K562 (cell line): ENCODE results near the gene CLCNKA. TPM values are rescaled to one million over a fixed set of nuclear protein-coding genes. Genes with fewer than 3 reads are reported as not detected.

Experiments used
- ARHGAP35 ChIP-seq: fragments of 450-650 bp; IDR thresholded peaks from 2 replicates; pipeline ENCODE4 v1.6.1; 2018; ENCODE audit not compliant: partially characterized antibody
- GTF2A2 ChIP-seq: IDR thresholded peaks from 2 replicates; pipeline ENCODE4 v1.6.1; 2016; ENCODE audit warnings: mild to moderate bottlenecking, missing genetic modification characterization, missing compliant biosample characterization
- ZNF143 ChIP-seq: sonication (generic); formaldehyde crosslinking; IDR thresholded peaks from 2 replicates; pipeline ENCODE4 v1.9.0; 2022; ENCODE audit warnings: mild to moderate bottlenecking, missing genetic modification reagents
- polyA plus RNA-seq, 8 experiments: library from polyadenylated mRNA; depleted of rRNA in 4 of 8; stranded (reverse) in 5 of 8; unstranded in 3 of 8; fragments of >200 nt; fragmentation: Nextera tagmentation in 2 of 8; fragmentation: Illumina TruSeq in 1 of 8; extraction: Ambion mirVana in 2 of 8; extraction: Trizol in 1 of 8; gene quantifications; 2 replicates each; pipeline versions ENCODE4 v1.2.1 to v1.2.3, GENCODE V29; 2011 to 2014; ENCODE audit warnings: inconsistent platforms in 1 of 8, missing spikeins in 1 of 8
- total RNA-seq, 7 experiments: library from RNA; depleted of rRNA in 6 of 7; stranded (reverse); fragments of >200 nt in 6 of 7; fragmentation: Illumina TruSeq in 2 of 7; extraction: Trizol in 2 of 7; gene quantifications; 2 replicates each; pipeline versions ENCODE4 v1.2.1 to v1.2.3, GENCODE V29; 2011 to 2021; ENCODE audit warnings: low replicate concordance in 1 of 7
- TF ChIP-seq, protein P1 (sequence below): sonication (generic); formaldehyde crosslinking; IDR thresholded peaks from 2 replicates; pipeline ENCODE4 v1.8.0; 2023; ENCODE audit warnings: mild to moderate bottlenecking, missing genetic modification reagents
- TF ChIP-seq, protein P2 (sequence below), 3 experiments: IDR thresholded peaks in 2 of 3; conservative IDR thresholded peaks in 1 of 3; 2 replicates each; pipeline ENCODE4 v1.5.1; 2011 to 2012; ENCODE audit warnings: low read length in 3 of 3, mild to moderate bottlenecking in 3 of 3, control low read depth in 2 of 3, improper control_type of control experiment in 1 of 3, inconsistent platforms in 1 of 3, low read depth in 1 of 3, mixed read lengths in 1 of 3, moderate library complexity in 1 of 3; ENCODE audit not compliant: insufficient read depth in 2 of 3
- TF ChIP-seq, protein P3 (sequence below): fragments of 200-600 bp; sonication (generic); IDR thresholded peaks from one replicate; pipeline ENCODE4 v1.6.1; 2012; ENCODE audit warnings: mild to moderate bottlenecking, low read depth, low read length, inconsistent platforms

Gene CLCNKA
- total and polyA plus RNA-seq, 9 of the 15 experiments (the other 6 are each of a cell fraction or from before 2014, with no cell fraction given), result 0.03 to 0.37 (median 0.10) TPM; not detected in 3

DNA sequence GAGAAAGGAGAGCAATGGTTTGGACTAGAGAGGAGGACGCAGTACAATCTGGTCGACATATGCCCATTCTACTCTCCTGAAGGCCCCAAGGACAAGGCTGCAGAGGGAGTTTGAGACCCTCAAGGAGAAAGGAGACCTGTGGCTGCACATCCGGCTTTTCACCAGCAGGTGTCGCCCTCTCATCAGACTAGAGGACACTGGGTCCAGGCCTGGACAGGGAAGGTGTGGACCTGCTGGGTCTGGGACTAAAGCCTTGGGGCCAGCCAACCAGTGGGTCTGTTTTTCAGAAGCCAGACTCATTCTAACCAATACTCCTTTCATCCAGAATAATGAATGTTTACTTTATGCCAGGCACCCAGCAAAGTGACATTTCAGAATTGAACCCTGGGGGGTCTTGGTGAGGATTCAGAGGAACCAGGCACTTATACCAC, 12.8 kb upstream of the CLCNKA start (continued):
- TF ChIP-seq GTF2A2 (tag) (no peak), ARHGAP35 (no peak), ZNF143 (CRISPR knock-in tag) (no peak)
- TF ChIP-seq, protein P1, sequence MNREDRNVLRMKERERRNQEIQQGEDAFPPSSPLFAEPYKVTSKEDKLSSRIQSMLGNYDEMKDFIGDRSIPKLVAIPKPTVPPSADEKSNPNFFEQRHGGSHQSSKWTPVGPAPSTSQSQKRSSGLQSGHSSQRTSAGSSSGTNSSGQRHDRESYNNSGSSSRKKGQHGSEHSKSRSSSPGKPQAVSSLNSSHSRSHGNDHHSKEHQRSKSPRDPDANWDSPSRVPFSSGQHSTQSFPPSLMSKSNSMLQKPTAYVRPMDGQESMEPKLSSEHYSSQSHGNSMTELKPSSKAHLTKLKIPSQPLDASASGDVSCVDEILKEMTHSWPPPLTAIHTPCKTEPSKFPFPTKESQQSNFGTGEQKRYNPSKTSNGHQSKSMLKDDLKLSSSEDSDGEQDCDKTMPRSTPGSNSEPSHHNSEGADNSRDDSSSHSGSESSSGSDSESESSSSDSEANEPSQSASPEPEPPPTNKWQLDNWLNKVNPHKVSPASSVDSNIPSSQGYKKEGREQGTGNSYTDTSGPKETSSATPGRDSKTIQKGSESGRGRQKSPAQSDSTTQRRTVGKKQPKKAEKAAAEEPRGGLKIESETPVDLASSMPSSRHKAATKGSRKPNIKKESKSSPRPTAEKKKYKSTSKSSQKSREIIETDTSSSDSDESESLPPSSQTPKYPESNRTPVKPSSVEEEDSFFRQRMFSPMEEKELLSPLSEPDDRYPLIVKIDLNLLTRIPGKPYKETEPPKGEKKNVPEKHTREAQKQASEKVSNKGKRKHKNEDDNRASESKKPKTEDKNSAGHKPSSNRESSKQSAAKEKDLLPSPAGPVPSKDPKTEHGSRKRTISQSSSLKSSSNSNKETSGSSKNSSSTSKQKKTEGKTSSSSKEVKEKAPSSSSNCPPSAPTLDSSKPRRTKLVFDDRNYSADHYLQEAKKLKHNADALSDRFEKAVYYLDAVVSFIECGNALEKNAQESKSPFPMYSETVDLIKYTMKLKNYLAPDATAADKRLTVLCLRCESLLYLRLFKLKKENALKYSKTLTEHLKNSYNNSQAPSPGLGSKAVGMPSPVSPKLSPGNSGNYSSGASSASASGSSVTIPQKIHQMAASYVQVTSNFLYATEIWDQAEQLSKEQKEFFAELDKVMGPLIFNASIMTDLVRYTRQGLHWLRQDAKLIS (CRISPR knock-in tag), result no peak
- TF ChIP-seq, protein P2, sequence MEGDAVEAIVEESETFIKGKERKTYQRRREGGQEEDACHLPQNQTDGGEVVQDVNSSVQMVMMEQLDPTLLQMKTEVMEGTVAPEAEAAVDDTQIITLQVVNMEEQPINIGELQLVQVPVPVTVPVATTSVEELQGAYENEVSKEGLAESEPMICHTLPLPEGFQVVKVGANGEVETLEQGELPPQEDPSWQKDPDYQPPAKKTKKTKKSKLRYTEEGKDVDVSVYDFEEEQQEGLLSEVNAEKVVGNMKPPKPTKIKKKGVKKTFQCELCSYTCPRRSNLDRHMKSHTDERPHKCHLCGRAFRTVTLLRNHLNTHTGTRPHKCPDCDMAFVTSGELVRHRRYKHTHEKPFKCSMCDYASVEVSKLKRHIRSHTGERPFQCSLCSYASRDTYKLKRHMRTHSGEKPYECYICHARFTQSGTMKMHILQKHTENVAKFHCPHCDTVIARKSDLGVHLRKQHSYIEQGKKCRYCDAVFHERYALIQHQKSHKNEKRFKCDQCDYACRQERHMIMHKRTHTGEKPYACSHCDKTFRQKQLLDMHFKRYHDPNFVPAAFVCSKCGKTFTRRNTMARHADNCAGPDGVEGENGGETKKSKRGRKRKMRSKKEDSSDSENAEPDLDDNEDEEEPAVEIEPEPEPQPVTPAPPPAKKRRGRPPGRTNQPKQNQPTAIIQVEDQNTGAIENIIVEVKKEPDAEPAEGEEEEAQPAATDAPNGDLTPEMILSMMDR (IDR thresholded peaks at IDR 0.05 in 2 of 3, conservative IDR thresholded peaks at IDR 0.05 in 1 of 3; ENCODE audit: insufficient read depth in 2 of 3, low read depth in 1 of 3, low read length in 3 of 3), result peak; percentile 96 to 99 (median 98)
- TF ChIP-seq, protein P3, sequence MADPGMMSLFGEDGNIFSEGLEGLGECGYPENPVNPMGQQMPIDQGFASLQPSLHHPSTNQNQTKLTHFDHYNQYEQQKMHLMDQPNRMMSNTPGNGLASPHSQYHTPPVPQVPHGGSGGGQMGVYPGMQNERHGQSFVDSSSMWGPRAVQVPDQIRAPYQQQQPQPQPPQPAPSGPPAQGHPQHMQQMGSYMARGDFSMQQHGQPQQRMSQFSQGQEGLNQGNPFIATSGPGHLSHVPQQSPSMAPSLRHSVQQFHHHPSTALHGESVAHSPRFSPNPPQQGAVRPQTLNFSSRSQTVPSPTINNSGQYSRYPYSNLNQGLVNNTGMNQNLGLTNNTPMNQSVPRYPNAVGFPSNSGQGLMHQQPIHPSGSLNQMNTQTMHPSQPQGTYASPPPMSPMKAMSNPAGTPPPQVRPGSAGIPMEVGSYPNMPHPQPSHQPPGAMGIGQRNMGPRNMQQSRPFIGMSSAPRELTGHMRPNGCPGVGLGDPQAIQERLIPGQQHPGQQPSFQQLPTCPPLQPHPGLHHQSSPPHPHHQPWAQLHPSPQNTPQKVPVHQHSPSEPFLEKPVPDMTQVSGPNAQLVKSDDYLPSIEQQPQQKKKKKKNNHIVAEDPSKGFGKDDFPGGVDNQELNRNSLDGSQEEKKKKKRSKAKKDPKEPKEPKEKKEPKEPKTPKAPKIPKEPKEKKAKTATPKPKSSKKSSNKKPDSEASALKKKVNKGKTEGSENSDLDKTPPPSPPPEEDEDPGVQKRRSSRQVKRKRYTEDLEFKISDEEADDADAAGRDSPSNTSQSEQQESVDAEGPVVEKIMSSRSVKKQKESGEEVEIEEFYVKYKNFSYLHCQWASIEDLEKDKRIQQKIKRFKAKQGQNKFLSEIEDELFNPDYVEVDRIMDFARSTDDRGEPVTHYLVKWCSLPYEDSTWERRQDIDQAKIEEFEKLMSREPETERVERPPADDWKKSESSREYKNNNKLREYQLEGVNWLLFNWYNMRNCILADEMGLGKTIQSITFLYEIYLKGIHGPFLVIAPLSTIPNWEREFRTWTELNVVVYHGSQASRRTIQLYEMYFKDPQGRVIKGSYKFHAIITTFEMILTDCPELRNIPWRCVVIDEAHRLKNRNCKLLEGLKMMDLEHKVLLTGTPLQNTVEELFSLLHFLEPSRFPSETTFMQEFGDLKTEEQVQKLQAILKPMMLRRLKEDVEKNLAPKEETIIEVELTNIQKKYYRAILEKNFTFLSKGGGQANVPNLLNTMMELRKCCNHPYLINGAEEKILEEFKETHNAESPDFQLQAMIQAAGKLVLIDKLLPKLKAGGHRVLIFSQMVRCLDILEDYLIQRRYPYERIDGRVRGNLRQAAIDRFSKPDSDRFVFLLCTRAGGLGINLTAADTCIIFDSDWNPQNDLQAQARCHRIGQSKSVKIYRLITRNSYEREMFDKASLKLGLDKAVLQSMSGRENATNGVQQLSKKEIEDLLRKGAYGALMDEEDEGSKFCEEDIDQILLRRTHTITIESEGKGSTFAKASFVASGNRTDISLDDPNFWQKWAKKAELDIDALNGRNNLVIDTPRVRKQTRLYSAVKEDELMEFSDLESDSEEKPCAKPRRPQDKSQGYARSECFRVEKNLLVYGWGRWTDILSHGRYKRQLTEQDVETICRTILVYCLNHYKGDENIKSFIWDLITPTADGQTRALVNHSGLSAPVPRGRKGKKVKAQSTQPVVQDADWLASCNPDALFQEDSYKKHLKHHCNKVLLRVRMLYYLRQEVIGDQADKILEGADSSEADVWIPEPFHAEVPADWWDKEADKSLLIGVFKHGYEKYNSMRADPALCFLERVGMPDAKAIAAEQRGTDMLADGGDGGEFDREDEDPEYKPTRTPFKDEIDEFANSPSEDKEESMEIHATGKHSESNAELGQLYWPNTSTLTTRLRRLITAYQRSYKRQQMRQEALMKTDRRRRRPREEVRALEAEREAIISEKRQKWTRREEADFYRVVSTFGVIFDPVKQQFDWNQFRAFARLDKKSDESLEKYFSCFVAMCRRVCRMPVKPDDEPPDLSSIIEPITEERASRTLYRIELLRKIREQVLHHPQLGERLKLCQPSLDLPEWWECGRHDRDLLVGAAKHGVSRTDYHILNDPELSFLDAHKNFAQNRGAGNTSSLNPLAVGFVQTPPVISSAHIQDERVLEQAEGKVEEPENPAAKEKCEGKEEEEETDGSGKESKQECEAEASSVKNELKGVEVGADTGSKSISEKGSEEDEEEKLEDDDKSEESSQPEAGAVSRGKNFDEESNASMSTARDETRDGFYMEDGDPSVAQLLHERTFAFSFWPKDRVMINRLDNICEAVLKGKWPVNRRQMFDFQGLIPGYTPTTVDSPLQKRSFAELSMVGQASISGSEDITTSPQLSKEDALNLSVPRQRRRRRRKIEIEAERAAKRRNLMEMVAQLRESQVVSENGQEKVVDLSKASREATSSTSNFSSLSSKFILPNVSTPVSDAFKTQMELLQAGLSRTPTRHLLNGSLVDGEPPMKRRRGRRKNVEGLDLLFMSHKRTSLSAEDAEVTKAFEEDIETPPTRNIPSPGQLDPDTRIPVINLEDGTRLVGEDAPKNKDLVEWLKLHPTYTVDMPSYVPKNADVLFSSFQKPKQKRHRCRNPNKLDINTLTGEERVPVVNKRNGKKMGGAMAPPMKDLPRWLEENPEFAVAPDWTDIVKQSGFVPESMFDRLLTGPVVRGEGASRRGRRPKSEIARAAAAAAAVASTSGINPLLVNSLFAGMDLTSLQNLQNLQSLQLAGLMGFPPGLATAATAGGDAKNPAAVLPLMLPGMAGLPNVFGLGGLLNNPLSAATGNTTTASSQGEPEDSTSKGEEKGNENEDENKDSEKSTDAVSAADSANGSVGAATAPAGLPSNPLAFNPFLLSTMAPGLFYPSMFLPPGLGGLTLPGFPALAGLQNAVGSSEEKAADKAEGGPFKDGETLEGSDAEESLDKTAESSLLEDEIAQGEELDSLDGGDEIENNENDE, result no peak
